Measurements from ENCODE around the gene CTNNA2.

Gene CTNNA2

GRCh38 chr2:80438686-80439085 lies 925.8 kb downstream of the CTNNA2 start:
- DNase-seq: no peak

GRCh38 chr2:80454628-80455027 lies 941.8 kb downstream of the CTNNA2 start:
- DNase-seq: no peak

- no peak for DNase-seq
Measured at GRCh38 chr2:80459028-80459427, 946.2 kb downstream of the CTNNA2 start.

- no peak for DNase-seq
Measured at GRCh38 chr2:80461505-80462197, 948.8 kb downstream of the CTNNA2 start.

- DNase-seq: no peak
Measured at GRCh38 chr2:80462654-80463053, 949.8 kb downstream of the CTNNA2 start.

- DNase-seq: no peak
Measured at GRCh38 chr2:80464275-80464674, 951.4 kb downstream of the CTNNA2 start.

- DNase-seq: no peak
Measured at GRCh38 chr2:80467262-80467811, 954.5 kb downstream of the CTNNA2 start.

GRCh38 chr2:80469428-80469827 lies 956.6 kb downstream of the CTNNA2 start:
- DNase-seq: no peak

- no peak for DNase-seq
Measured at GRCh38 chr2:80473069-80473468, 960.2 kb downstream of the CTNNA2 start.

- DNase-seq: no peak
Measured at GRCh38 chr2:80473796-80474195, 960.9 kb downstream of the CTNNA2 start.

- DNase-seq: no peak
Measured at GRCh38 chr2:80475970-80476369, 963.1 kb downstream of the CTNNA2 start.

GRCh38 chr2:80476535-80477117 lies 963.8 kb downstream of the CTNNA2 start:
- DNase-seq: no peak

- DNase-seq: no peak
Measured at GRCh38 chr2:80482276-80482675, 969.4 kb downstream of the CTNNA2 start.

GRCh38 chr2:80489717-80490116 lies 976.9 kb downstream of the CTNNA2 start:
- DNase-seq: no peak

GRCh38 chr2:80490964-80491363 lies 978.1 kb downstream of the CTNNA2 start:
- no peak for DNase-seq

- DNase-seq: no peak
Measured at GRCh38 chr2:80496346-80496745, 983.5 kb downstream of the CTNNA2 start.

GRCh38 chr2:80496775-80497174 lies 983.9 kb downstream of the CTNNA2 start:
- no peak for DNase-seq

- no peak for DNase-seq
Measured at GRCh38 chr2:80499095-80499494, 986.2 kb downstream of the CTNNA2 start.

GRCh38 chr2:80501874-80502624 lies 989.2 kb downstream of the CTNNA2 start:
- DNase-seq: no peak

- no peak for DNase-seq
Measured at GRCh38 chr2:80506563-80506962, 993.7 kb downstream of the CTNNA2 start.

- no peak for DNase-seq
Measured at GRCh38 chr2:80510716-80511115, 997.9 kb downstream of the CTNNA2 start.

GRCh38 chr2:80515964-80516363 lies 1003.1 kb downstream of the CTNNA2 start:
- no peak for DNase-seq

GRCh38 chr2:80517316-80517715 lies 1004.5 kb downstream of the CTNNA2 start:
- DNase-seq: no peak

- no peak for DNase-seq
Measured at GRCh38 chr2:80519121-80519643, 1006.3 kb downstream of the CTNNA2 start.
